Limb (tissue), 2 donors: ENCODE data around the gene PRKD3.
A peak's percentile ranks its signal among the peaks of the same experiment; 100 is the strongest.
"Not testable (repeated sequence)": the region's sequence is repeated elsewhere in the genome, so short reads cannot be mapped to it uniquely, and the experiment has no call there.

ENCODE experiments used
- DNase-seq, 2 donors: peaks; one replicate each; pipeline ENCODE4 v3.0.0-alpha.2; 2016; ENCODE audit errors: extremely low spot score in 2 of 2

PRKD3 gene

GRCh38 chr2:37317746-37318145 is 6.9 kb downstream of the PRKD3 start:
- DNase-seq, result no peak

- no peak for DNase-seq
Measured at GRCh38 chr2:37316181-37316580, 8.5 kb downstream of the PRKD3 start.

GRCh38 chr2:37315364-37315763 is 9.3 kb downstream of the PRKD3 start:
- DNase-seq, result no peak

GRCh38 chr2:37307500-37307899 is 17.1 kb downstream of the PRKD3 start:
- DNase-seq, result no peak

- no peak for DNase-seq
Measured at GRCh38 chr2:37306024-37306423, 18.6 kb downstream of the PRKD3 start.

- no peak for DNase-seq
Measured at GRCh38 chr2:37302701-37303252, 21.9 kb downstream of the PRKD3 start.

- DNase-seq, result no peak
Measured at GRCh38 chr2:37301408-37301807, 23.2 kb downstream of the PRKD3 start.

- no peak for DNase-seq
Measured at GRCh38 chr2:37300578-37300977, 24.1 kb downstream of the PRKD3 start.

GRCh38 chr2:37300146-37300545 is 24.5 kb downstream of the PRKD3 start:
- DNase-seq, result no peak

- no peak for DNase-seq
Measured at GRCh38 chr2:37297632-37298031, 27.0 kb downstream of the PRKD3 start.

- no peak for DNase-seq
Measured at GRCh38 chr2:37295469-37296073, 29.1 kb downstream of the PRKD3 start.

- DNase-seq, result not testable (repeated sequence)
Measured at GRCh38 chr2:37294858-37295257, 29.8 kb downstream of the PRKD3 start.

- DNase-seq, result no peak
Measured at GRCh38 chr2:37291680-37292079, 33.0 kb downstream of the PRKD3 start.

GRCh38 chr2:37287966-37288365 is 36.7 kb downstream of the PRKD3 start:
- DNase-seq, result no peak

GRCh38 chr2:37284381-37284780 is 40.3 kb downstream of the PRKD3 start:
- DNase-seq, result peak in 1 of 2 donors; percentile 25

- DNase-seq, result no peak
Measured at GRCh38 chr2:37283207-37283606, 41.4 kb downstream of the PRKD3 start.

GRCh38 chr2:37282746-37283145 is 41.9 kb downstream of the PRKD3 start:
- DNase-seq, result no peak

GRCh38 chr2:37281916-37282315 is 42.7 kb downstream of the PRKD3 start:
- DNase-seq, result no peak

GRCh38 chr2:37276291-37276690 is 48.3 kb downstream of the PRKD3 start:
- DNase-seq, result no peak
